Esophagus muscularis mucosa (tissue), 4 donors: ENCODE results near the gene CCNT1.

ENCODE experiments used
- CTCF ChIP-seq, 3 experiments: fragments of 200-600 bp in 2 of 3; fragments of 450-650 bp in 1 of 3; sonication (generic) in 2 of 3; IDR thresholded peaks; one replicate each; pipeline ENCODE4 v1.5.1; 2017 to 2019; ENCODE audit warnings: antibody characterized with exemption in 3 of 3, mild to moderate bottlenecking in 2 of 3, moderate library complexity in 1 of 3
- EP300 ChIP-seq: sonication (generic); formaldehyde crosslinking; IDR thresholded peaks from one replicate; pipeline ENCODE4 v1.6.1; 2017; ENCODE audit warnings: antibody characterized with exemption
- POLR2A ChIP-seq: fragments of 450-650 bp; IDR thresholded peaks from one replicate; pipeline ENCODE4 v1.6.1; 2017; ENCODE audit warnings: antibody characterized with exemption, moderate library complexity, mild to moderate bottlenecking, low read depth
- POLR2AphosphoS5 ChIP-seq, 2 donors: sonication (generic); formaldehyde crosslinking; IDR thresholded peaks; one replicate each; pipeline ENCODE4 v1.6.1; 2017; ENCODE audit warnings: antibody characterized with exemption in 2 of 2

- TF ChIP-seq POLR2A (no peak), CTCF (IDR thresholded peaks at IDR 0.05) (no peak), EP300 (no peak), POLR2AphosphoS5 (IDR thresholded peaks at IDR 0.05) (no peak)
Observed at GRCh38 chr12:48678551-48679185, 37.8 kb downstream of the CCNT1 start.
